Activated CD8-positive, alpha-beta T cell treated with anti-CD3 and anti-CD28 coated beads for 36 hours (primary cell): ENCODE results near the gene TTF1. TPM values are rescaled to one million over a fixed set of nuclear protein-coding genes. Genes with fewer than 3 reads are reported as not detected.

ENCODE experiments used
- ATAC-seq: fragments of 200-7000 bp; cut with Tn5 transposase; one replicate; pipeline ENCODE4 v1.10.0; 2021; ENCODE audit warnings: mild to moderate bottlenecking, moderate library complexity
- CTCF ChIA-PET: fragments of 350-600 bp; sonication (Branson Sonifier 250); formaldehyde crosslinking; loops from one replicate; lab custom pipeline; 2021; ENCODE audit warnings: antibody characterized with exemption; lab: Charles Lee
- POLR2A ChIA-PET: fragments of 350-600 bp; sonication (Branson Sonifier 250); formaldehyde crosslinking; loops from one replicate; lab custom pipeline; 2021; ENCODE audit warnings: antibody characterized with exemption; lab: Charles Lee
- DNase-seq: peaks from one replicate; pipeline ENCODE4 v3.0.0-alpha.2; 2020
- H3K27ac Mint-ChIP-seq: one replicate; pipeline ENCODE4 v1.8.0; 2021; ENCODE audit warnings: mild to moderate bottlenecking, mixed read lengths
- H3K27me3 Mint-ChIP-seq: one replicate; pipeline ENCODE4 v1.8.0; 2021; ENCODE audit warnings: mixed read lengths
- H3K36me3 Mint-ChIP-seq: one replicate; pipeline ENCODE4 v1.8.0; 2021; ENCODE audit warnings: low read depth, mixed read lengths
- H3K4me1 Mint-ChIP-seq: one replicate; pipeline ENCODE4 v1.8.0; 2021; ENCODE audit warnings: low read depth, mixed read lengths
- H3K4me3 Mint-ChIP-seq: one replicate; pipeline ENCODE4 v1.8.0; 2021; ENCODE audit warnings: mild to moderate bottlenecking, moderate library complexity, mixed read lengths
- H3K9me3 Mint-ChIP-seq: one replicate; pipeline ENCODE4 v1.8.0; 2021; ENCODE audit warnings: mixed read lengths
- intact Hi-C: fragments of 100-400 bp; cut with micrococcal nuclease; formaldehyde crosslinking; loops from one replicate; pipeline ENCODE4 v1.10.0; 2022
- total RNA-seq, 2 experiments: library from RNA; stranded (reverse); gene quantifications; one replicate each; pipeline ENCODE4 v1.2.3, GENCODE V29; 2021
- TF ChIP-seq, protein P1 (sequence below): fragments of 200-600 bp; IDR thresholded peaks from one replicate; pipeline ENCODE4 v1.8.0; 2022; ENCODE audit warnings: antibody characterized with exemption, mild to moderate bottlenecking

The TTF1 gene
- total RNA-seq, 2 experiments from 2014 or later, result 38.2 to 38.3 TPM

DNA sequence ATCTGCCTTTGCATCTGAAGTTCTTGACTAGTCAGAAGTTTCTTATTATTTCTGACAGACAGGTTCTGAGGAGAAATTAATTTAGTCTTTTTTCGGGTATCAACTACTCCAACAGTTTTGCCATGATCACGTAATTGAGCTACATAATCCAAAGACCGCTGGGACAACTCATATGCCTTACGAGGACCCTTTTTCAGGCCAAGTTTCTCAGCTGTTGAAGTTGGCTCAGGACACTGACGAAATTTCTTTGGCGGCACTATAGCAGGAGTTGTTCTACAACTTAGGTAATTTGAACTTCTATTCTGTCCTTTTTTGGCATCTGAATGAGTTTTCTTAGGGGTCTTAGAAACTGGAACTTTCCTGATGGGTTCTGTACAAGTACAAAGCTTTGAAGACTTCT is 79.1 kb downstream of the TTF1 start:
- Mint-ChIP-seq H3K27ac (no peak overlapping the region), H3K9me3 (peaks cover 5% of the 10 kb centered on the region), H3K27me3 (no peaks in the 10 kb centered on the region), H3K4me1 (peaks cover 40% of the 10 kb centered on the region), H3K4me3 (no peak overlapping the region), H3K36me3 (peaks cover 87% of the 10 kb centered on the region)
- ChIA-PET CTCF (interaction anchor here (1.3 kb wide), 1 partner anchor 69 kb away, joined by 4 read pairs; no protein-coding TSS in a partner anchor), POLR2A (no interaction called here)
- DNase-seq (no peak), ATAC-seq (no peak)
- intact Hi-C loops, result no loop called here
- TF ChIP-seq, protein P1, sequence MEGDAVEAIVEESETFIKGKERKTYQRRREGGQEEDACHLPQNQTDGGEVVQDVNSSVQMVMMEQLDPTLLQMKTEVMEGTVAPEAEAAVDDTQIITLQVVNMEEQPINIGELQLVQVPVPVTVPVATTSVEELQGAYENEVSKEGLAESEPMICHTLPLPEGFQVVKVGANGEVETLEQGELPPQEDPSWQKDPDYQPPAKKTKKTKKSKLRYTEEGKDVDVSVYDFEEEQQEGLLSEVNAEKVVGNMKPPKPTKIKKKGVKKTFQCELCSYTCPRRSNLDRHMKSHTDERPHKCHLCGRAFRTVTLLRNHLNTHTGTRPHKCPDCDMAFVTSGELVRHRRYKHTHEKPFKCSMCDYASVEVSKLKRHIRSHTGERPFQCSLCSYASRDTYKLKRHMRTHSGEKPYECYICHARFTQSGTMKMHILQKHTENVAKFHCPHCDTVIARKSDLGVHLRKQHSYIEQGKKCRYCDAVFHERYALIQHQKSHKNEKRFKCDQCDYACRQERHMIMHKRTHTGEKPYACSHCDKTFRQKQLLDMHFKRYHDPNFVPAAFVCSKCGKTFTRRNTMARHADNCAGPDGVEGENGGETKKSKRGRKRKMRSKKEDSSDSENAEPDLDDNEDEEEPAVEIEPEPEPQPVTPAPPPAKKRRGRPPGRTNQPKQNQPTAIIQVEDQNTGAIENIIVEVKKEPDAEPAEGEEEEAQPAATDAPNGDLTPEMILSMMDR, result no peak

Other genes starting within 250 kb of the TTF1 start
- gene NTNG2, start 244.8 kb downstream of the TTF1 start, total RNA-seq, result 1 to 10 TPM; 2.2 to 2.4 TPM
- 10 to 100 TPM; 32.6 to 33.8 TPM for gene SETX, start 51.9 kb downstream of the TTF1 start, total RNA-seq
- gene CFAP77, start 3.4 kb upstream of the TTF1 start, total RNA-seq, result not detected
- not detected for gene BARHL1, start 175.8 kb upstream of the TTF1 start, total RNA-seq